Measurements from ENCODE around the gene C2orf76. TPM values are rescaled to one million over a fixed set of nuclear protein-coding genes. Genes with fewer than 3 reads are reported as not detected.

C2orf76 gene
- total RNA-seq, 1 donor, result 8.6 TPM

DNA sequence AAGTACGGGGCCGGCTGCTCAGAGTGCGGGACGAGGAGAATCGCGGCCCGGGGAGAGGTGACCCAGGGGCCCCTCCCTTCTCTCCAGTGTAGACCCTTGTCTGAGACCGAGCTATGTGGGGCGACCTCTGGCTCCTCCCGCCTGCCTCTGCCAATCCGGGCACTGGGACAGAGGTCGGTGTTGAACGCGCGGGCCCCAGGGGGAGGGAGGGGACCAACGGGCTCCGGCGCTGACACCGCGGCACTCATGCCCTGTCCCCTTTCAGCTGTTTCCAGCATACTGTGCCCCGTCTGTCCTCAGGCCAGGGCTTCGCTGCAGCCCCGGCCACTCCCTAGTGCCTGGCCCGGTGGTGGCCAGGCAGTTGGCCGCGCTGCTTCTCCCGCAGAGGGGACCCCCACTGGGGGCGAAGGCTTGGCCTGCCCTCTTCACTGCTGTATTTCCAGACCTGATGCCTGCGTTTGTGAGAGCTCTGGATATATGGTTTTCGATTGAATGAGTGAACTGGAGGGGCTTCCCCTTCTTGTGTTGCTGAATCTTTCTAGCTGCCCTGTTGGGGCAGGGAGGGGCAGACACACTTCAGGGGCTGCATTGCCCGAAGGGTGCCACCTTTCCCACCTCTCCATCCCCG lies 952 bp upstream of the C2orf76 start:
- TF ChIP-seq, protein P1, sequence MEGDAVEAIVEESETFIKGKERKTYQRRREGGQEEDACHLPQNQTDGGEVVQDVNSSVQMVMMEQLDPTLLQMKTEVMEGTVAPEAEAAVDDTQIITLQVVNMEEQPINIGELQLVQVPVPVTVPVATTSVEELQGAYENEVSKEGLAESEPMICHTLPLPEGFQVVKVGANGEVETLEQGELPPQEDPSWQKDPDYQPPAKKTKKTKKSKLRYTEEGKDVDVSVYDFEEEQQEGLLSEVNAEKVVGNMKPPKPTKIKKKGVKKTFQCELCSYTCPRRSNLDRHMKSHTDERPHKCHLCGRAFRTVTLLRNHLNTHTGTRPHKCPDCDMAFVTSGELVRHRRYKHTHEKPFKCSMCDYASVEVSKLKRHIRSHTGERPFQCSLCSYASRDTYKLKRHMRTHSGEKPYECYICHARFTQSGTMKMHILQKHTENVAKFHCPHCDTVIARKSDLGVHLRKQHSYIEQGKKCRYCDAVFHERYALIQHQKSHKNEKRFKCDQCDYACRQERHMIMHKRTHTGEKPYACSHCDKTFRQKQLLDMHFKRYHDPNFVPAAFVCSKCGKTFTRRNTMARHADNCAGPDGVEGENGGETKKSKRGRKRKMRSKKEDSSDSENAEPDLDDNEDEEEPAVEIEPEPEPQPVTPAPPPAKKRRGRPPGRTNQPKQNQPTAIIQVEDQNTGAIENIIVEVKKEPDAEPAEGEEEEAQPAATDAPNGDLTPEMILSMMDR (IDR thresholded peaks at IDR 0.05; ENCODE audit: insufficient read depth, low read depth, low read length), result no peak
- peak; percentile 20 for DNase-seq (ENCODE audit: low read depth)
- H3K4me3 ChIP-seq (ENCODE audit: low read depth, low read length), result peak overlapping the region; percentile 94

DNA sequence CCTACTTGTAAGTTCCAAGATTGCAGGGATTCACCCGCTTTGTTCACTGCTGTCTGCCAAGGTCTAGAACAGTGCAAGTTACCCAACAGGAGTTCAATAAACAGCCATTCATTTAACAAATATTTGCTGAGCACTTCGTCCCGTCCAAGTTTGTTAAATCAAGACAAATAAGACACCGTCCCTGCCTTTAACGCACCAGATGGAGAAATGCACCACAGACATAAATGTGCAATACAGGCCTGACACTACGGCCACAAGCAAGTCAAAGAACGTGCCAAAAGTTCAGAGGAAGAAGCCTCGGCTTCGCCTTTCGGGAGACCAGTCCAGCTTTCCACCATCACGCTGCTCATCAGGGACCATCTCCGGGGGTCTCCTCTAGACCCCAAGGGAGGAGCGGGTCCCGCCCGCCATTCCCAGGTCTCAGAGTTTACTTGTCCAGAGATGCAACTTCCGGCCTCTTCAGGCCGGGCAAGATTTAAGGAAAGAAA lies 429 bp downstream of the C2orf76 start:
- peak overlapping the region; percentile 94 for H3K4me3 ChIP-seq (ENCODE audit: low read depth, low read length)
- DNase-seq (ENCODE audit: low read depth), result peak; percentile 47
- TF ChIP-seq, protein P1 (IDR thresholded peaks at IDR 0.05; ENCODE audit: insufficient read depth, low read depth, low read length), result no peak

- TF ChIP-seq, protein P1 (IDR thresholded peaks at IDR 0.05; ENCODE audit: insufficient read depth, low read depth, low read length), result no peak
- peak overlapping the region; percentile 94 for H3K4me3 ChIP-seq (ENCODE audit: low read depth, low read length)
- DNase-seq (ENCODE audit: low read depth), result no peak
These were observed 1.2 kb downstream of the C2orf76 start for GRCh38 chr2:119365436-119365835.

DNA sequence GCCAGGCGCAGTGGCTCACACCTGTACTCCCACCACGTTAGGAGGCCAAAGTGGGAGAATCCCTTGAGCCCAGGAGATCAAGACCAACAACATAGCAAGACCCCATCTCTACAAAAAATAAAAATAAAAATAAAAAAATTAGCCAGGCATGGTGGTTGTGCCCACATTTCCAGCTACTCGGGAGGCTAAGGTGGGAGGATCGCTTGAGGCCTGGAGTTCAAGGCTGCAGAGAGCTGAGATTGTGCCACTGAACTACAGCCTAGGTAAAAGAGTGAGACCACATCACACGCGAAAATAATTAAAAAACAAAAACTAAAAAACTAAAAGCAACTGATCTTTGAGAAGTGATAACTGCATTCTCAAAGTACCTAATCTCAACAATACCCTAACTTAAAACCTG lies 1.8 kb downstream of the C2orf76 start:
- no peak overlapping the region for H3K4me3 ChIP-seq (ENCODE audit: low read depth, low read length)
- no peak for DNase-seq (ENCODE audit: low read depth)
- TF ChIP-seq, protein P1 (IDR thresholded peaks at IDR 0.05; ENCODE audit: insufficient read depth, low read depth, low read length), result no peak

DNA sequence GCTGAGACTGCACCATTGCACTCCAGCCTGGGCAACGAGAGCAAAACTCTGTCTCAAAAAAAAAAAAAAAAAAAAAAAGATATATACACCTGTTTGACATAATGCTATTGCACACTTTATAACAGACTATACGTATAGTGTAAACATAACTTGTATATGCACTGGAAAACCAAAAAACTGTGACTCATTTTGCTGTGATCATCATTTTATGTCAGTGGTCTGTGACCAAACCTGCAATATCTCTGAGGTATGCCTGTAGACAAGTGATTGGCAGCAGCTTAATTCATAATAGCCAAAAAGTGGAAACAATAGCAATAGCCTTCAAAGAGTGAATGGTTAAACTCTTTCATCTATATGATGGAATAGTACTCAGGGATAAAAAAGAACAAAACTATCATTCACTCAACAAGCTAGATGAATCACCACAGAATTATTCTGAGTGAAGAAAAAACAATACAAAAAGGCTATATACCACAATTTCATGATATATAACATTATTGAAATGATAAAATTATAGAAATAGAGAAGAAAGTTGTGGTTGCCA lies 6.1 kb downstream of the C2orf76 start:
- TF ChIP-seq, protein P1 (IDR thresholded peaks at IDR 0.05; ENCODE audit: insufficient read depth, low read depth, low read length), result no peak
- no peak for DNase-seq (ENCODE audit: low read depth)
- no peak overlapping the region for H3K4me3 ChIP-seq (ENCODE audit: low read depth, low read length)

GRCh38 chr2:119359774-119360173 lies 6.9 kb downstream of the C2orf76 start:
- no peak for DNase-seq (ENCODE audit: low read depth)
- H3K4me3 ChIP-seq (ENCODE audit: low read depth, low read length), result no peak overlapping the region
- TF ChIP-seq, protein P1 (IDR thresholded peaks at IDR 0.05; ENCODE audit: insufficient read depth, low read depth, low read length), result no peak
